HG03442 (cell line): Measurements from ENCODE around the gene TMEM198.
A peak's percentile ranks its signal among the peaks of the same experiment; 100 is the strongest.

ENCODE experiments used
- ATAC-seq: cut with Tn5 transposase; IDR thresholded peaks from one replicate; pipeline ENCODE4 v1.9.1; 2021; ENCODE audit warnings: mild to moderate bottlenecking, moderate library complexity; ENCODE audit not compliant: unreplicated experiment

TMEM198 gene

DNA sequence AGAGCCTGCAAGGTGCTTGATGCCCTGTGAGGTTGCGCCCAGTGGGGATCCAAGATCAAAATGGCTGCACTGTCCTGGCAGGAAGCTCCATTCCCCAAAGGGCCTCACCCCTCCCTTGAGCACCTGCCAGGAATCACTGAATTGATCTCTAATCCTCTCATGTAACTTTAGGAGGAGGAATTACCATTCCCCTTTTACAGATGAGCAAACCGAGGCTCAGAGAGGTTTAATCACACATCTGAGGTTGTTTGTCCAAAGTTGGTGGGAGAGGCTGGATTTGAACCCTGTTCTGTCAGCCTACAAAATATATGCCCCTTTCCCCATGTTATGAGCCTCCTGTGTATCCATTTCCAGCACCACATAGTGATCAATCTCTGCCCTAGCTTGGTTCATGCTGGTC is 19.0 kb upstream of the TMEM198 start:
- ATAC-seq, result no peak

DNA sequence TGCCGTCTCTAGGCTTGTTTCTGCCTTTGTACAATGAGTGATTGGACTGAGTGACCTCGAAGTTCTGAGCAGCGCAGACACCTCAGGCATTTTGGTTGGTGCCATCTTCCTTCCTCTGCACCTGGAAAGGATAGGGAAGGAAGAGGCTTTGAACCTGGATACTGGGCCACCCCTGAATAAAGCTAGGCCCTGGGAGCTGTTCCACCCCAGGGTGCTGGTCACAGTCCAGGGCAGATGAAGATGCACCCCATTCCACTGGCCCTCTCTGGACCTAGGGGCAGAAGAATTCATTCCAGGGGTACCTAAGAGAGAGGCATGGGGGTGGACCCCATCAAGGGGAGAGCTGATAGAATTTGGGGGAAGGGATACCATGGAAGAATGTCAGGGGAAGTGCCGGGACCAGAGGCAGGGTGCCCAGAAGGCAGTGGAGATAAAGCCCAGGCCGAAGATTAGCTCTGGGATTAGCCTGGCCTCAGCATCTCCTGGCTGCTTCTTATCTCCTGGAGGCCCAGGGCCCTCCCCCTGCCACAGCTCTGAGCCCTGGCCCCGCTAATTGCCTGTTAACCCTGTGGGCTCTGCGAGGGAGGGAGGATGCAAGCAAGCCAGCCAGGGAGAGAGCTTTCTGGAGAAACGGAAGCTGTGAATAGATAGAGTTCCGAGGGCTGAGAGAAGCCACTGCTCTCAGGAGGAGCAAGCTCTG is 18.1 kb upstream of the TMEM198 start:
- no peak for ATAC-seq

DNA sequence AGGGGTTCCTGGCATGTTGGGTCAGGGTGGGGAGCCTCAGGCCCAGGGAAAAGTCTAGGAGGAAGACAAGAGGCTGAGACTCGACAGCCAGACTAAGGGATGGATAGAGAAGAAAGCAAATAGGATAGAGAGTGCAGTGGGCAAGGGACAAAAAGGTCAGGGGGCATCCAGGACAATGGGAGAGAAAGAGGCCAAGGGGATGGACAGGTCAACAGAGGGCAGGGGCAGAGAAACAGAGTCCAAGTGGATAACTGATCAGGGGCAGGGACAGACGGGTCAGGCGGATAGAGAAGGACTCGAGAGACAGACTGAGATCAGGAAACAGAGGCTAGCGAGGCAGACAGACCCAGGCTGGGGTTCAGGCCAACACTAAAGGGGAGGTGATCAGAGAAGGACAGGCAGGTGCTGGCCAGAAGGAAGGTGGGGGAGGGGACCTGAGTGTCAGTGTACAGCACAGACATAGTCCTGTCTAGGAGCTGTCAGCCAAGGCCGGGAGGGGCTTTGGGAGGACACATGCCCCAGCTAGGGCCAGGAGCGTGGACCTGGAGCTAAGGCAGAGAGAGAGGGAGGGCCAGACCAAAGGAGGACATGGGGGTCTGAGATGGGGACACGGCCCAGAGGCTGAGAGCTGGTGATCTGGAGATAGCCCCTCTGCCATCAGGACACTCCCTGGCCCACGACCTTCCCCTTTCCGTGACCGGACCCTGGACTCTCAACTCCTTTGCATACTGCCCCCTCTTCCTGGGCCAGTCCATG is 17.3 kb upstream of the TMEM198 start:
- ATAC-seq, result no peak

DNA sequence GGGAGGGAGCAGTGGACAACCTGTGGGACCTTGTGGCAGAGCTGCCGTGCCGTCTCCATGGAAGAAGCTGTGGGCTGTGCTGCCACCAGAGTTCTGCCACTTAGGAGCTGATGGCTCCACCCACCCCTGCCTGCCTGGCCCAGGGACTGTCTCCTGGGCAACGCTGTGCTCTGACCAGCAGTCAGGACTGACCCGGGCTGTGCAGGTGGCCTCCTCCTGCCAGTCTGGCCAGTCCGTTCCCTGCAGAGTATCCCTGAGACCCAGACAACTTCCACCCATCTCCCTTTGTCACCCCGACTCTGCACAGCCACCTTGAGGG is 16.8 kb upstream of the TMEM198 start:
- ATAC-seq, result no peak

DNA sequence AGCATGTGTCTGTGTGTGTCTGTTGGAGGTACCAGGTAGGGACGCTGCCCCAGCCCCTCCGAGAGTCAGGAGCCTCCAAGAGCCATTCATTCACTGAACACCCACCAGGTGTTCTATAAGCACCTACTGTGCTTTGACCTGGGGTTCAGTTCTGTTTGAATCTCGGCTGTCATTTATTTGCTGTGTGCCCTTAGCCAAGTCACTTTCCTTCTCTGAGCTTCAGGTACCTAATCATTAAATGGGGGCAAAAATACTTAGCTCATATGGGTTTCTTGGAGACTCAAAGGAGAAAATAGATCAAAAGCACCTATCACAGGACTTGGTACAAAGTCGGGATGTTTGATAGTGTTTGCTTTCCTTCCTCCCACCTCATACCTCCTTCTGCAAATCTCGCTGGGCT is 16.4 kb upstream of the TMEM198 start:
- ATAC-seq, result no peak

DNA sequence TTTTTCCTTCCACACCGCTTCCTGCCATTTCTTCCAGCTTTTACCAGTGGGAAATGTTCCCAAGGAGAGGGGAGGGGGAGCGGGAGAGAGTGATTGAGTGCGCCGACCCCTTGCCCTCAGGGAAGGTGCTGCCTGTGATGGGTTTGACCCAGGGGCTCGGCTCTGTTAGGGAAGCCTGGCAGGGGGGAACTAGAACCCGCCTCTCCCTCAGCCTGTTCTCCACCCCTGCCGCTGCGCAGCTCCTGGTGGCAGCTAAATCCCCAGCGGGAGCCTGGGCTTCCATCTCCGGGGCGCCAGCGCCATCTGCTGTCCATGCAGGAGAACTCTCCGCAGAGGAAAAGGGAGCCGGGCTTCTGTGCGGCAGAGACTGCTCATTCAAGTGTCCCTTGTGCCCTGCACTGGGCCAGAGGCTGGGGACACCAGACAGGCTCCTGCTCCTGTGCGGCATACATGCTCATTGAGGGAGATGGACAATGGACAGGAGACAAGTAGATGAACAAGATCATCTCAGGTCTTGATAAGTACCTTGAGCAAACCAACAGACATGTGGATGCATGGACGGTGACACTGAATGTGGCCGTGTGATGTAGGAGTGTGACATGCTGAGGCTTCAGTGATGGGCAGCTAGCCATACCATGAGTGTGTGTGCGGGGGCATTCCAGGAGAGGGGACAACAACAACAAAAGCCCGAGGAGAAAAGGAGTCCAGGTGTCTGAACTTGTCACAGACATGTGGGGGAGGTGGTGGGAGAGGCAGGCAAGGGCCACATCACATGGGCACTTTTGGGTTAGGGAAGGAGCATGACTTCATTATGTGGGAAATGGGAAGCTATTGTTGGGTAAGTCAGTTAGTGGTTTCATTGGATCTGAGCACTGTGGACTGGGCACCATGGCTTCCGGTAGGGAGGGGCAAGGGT is 13.5 kb upstream of the TMEM198 start:
- ATAC-seq, result peak; percentile 85

DNA sequence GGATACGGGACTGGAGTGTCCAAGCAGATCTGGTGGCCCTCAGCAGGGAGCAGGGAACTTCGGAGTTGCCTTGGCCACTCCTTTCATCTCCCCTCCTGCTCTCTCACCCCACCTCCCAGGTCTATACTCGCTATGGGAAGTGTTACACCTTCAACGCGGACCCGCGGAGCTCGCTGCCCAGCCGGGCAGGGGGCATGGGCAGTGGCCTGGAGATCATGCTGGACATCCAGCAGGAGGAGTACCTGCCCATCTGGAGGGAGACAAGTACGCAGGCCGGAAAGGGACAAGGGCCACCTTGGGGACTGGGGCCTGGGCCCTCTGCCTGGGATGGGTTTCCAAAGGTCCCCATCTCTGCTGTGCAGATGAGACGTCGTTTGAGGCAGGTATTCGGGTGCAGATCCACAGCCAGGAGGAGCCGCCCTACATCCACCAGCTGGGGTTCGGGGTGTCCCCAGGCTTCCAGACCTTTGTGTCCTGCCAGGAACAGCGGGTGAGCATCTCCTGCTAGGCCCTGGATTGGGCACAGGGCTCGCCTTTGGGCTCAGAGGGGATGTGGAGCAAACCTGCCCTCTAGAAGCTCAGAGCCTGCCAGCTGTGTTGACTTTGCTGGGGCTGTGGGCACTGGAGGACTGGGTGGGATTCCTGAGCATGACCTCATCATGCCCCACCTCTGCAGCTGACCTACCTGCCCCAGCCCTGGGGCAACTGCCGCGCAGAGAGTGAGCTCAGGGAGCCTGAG is 12.0 kb upstream of the TMEM198 start:
- no peak for ATAC-seq

DNA sequence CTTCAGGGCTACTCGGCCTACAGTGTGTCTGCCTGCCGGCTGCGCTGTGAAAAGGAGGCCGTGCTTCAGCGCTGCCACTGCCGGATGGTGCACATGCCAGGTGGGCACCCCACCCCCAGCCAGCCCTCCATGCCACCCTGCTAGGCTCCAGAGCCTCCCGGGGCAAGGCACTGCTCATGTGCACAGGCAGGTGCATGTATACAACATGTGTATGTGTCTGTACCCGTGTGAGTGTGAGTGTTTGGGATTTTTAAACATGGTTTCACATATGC is 11.5 kb upstream of the TMEM198 start:
- no peak for ATAC-seq

DNA sequence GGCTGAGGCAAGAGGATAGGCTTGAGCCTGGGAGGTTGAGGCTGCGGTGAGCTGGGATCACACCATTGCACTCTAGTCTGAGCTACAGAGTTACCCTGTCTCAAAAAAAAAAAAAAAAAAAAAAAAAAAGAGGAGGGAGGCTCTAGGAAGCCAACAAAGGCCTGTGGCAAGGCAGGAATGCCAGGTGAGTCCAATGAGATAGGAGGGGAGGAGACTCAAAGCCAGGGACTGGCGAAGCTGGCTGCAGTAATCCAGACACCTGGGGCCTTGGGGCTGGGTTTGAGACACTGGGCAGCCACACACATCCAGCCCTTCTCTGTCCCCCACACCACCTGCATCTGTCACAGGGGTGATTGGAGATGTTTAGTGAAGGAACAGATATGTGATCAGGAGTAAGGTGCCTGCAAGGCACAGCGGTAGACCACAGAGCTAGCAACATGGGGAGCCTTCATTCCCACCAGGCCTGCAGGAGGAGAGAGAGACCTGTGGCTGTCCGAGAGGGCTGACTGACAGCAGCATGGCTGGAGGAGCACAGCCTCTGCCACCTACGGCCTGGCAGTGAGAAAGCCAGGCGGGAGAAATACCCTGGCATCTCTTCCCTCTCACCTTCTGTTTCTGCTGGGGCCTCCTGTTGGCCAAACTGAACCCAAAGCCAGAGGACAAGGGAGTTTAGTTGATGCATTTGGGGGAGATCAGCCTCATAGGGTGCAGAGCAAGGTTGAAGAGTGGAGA is 9.7 kb upstream of the TMEM198 start:
- no peak for ATAC-seq

DNA sequence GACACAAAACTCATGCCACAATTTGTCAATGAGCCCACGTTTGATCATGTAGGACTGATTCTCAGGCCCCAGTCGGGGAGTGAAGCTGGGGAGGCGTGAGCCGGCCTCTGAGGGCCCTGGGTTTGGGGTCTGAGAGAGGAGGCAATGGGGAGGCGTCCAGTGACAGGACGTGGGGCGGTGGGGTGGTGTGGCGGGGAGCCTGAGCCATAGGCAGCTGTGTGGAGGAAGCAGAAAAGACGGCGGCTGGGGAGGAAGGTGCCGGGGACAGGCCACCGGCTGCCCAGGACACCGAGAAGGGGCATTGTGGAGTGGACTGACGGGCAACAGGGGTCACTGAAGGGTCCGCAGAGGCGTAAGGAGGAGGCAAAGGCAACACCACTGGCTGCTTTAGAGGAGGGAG is 7.4 kb upstream of the TMEM198 start:
- no peak for ATAC-seq

DNA sequence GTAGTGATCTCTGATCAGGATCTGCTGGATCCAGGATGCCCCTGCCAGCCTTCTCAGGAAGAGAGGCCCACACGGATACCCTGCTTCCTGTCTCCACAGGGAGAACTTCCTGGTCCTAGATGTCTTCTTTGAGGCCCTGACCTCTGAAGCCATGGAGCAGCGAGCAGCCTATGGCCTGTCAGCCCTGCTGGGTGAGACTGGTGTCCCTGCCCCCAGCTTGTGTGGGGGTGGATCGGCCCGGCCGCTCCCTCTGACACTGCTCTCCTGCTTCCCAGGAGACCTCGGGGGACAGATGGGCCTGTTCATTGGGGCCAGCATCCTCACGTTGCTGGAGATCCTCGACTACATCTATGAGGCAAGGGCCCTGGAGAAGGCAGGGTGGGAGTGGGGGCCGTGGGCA is 6.9 kb upstream of the TMEM198 start:
- no peak for ATAC-seq

DNA sequence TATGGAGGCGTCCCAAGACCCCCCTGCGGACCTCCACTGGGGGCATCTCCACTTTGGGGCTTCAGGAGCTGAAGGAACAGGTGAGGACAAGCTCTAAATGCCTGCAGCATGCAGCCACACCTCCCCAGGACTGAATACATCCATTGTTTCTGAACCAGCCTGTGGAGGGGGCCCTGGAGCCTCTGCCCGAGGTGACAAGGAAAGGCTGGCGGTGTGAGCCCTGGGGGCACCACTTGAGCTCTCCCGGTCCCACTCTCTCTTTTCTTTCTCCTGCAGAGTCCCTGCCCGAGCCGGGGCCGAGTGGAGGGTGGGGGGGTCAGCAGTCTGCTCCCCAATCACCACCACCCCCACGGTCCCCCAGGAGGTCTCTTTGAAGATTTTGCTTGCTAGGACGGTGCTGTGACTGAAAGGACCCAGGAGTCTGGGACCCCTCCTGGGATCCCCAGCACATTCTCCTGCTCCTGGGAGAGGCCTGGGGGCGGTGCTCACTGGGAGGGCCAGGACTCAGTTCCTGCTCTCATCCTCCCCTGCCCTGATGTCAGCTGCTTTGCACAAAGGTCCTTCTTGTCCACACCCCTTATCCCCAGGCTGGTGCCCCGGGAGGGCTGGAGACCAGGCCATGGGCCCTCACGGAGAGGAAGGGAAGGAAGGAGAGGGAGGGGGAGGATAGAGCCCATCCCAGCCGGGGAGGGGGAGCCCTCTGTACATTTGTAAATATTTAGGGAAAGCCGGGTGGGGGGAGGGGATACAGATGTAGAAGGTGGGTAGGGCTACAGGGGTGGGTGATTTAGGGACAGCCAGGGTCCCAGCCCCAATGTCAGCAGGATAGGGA is 6.0 kb upstream of the TMEM198 start:
- ATAC-seq, result no peak

DNA sequence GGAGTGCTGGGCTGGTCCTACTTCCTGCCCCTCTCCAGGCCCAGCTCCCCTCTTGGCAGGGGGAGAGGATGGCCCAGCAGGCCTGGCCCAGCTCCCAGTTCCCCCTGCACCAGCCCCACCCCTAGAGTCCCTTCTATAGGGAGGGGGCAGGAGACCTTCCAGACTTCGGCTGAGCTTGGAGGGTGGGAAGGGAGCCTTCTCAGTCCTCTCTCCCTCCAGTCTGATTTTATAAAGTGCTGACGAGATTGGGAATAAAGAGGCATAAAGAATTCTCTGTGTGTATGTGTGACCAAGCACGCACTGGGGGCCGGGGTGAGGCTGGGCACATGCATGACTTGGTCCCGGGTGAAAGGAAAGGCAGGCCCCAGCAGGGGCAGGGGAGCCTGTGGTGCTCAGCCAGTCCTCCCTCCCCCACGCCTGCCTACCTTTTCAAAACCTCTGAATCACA is 5.3 kb upstream of the TMEM198 start:
- ATAC-seq, result no peak

DNA sequence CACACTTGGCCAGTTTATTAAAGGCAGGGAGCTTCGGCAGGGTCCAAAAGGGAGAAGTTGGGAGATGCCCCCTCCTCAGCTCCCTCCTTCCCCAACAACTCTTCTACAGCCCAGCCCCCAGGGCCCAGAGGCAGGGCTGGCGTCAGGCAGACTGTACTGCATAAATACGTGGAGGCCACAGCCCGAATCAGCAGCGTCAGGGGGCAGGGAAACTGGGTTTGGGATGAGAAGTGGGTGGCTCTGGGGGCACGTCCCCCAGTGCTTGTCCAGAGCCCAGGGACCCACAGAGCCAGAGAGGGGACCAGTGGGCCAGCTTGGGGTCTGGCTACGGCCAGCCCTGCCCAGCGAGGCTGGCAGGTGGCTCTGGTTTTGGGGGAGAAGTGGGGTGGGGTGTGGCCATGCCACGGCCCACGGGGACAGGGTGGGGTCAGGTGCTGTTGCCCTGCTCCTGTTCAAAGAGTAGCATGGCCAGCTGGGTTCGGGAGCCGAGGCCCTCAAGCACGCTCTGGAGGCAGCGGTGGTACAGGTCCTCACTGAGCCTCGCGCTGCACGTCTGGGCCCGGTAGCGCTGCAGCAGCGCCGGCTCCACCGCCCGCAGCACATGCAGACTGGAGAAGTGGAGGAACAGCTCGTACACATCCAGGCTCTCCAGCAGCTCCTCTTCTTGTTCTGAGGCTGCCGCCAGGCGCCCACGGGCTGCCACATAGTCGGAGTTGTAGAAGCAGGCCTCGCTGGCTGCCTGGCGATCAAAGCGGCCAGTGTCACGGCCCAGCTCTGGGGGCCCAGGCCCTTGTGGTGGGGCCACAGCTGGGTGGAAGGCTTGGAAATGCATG is 4.7 kb upstream of the TMEM198 start:
- ATAC-seq, result no peak

DNA sequence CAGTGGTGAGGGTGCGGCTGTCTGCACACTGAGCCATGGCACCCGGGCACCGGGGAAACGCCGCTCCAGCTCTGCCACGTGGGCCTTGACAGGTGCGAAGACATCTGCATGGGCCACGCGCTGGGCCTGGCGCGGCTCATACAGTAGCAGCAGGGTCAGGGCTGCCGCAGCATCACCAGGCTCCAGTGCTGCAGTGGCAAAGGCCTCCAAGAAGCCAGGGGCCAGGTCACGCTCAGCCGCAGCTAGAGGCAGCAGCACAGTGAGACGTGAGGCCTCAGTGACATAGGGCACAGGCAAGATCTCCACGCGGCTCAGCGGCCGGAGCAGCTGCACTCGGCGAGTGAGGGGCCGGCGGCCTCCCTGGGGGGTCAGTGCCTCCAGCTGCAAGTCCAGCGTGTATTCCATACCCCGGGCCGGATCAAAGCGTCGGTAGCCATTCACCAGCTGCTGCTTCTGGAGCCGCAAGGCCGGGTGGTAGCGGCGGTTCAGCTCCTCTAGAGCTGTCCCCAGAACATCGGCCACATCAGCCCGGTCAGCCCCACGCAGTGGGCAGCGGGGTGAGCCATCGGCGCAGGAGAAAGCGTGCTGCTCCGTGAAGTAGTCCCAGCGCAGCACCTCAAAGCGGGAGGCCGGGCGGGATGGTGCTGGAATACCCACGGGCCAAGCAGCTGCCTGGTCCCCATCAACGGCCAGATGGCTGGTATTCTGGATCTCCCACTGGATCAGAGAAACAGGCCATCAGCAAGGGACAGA is 3.7 kb upstream of the TMEM198 start:
- no peak for ATAC-seq

DNA sequence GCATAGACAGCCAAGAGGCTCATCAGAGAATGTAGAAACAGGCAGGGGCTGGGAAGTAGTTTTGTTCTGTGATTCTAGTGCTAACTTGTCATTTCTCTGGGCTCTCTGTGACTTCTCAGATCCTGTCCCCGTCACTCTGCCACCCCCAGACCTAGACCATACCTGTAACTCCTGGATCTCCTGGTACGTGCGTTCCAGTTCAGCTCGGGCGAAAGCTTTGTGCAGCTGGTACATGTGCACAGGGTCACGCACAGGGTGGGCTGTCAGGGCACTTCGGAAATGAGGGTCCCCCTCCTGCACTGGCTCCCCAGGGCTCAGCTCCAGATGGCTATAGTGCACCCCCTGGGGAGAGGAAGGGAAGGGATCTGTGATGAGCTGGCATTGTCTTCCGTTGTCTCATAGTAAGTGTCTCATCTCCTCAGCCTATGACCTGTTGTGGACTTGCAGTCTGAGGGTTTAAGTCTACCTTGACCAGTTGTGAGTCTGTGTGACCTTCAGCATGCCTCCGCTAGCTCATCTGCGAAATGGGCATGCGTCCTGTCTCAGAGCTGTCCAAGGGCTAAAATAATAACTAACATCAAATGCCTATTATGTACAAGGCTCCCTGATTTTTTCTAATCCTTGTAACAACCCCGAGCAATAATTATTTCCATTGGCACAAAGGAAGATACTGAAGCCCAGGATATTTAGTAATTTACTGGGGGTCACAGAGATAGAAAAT is 2.9 kb upstream of the TMEM198 start:
- no peak for ATAC-seq

DNA sequence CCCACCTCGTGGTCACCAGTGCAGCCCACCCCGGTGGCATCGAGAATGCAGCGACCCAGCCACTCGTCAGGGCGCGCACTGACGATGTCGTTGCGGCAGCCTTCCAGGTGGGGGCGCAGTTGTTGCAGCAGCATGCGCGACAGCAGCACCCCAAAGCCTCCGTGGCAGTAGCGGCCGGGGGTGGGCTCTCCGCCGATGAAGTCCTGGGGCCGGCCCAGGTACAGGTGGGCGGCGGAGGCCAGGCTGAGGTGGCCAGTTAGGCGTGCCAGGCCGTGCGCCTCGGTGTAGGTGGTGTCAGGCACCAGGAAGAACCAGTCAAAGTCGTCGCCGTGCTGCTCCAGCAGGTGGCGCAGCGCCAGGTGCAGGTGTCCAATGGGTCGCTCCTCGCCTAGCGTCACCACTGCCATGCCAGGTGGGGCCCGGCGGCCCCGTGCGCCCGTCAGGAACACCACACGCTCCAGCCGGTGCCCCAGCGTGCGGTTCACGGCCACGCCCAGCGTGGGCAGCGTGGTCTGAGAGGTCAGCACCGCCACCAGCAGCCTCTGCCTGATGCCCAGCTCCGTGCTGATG is 2.1 kb upstream of the TMEM198 start:
- ATAC-seq, result peak; percentile 49
